GM19452 (cell line): Measurements from ENCODE around the gene MYOM1.
A peak's percentile ranks its signal among the peaks of the same experiment; 100 is the strongest.

ENCODE experiments used
- ATAC-seq: cut with Tn5 transposase; IDR thresholded peaks from one replicate; pipeline ENCODE4 v1.9.1; 2021; ENCODE audit not compliant: unreplicated experiment

MYOM1 gene

GRCh38 chr18:3153107-3153704, 66.6 kb downstream of the MYOM1 start:
- ATAC-seq = peak; percentile 87

- ATAC-seq = no peak
These were observed 67.5 kb downstream of the MYOM1 start for GRCh38 chr18:3152294-3152693.

GRCh38 chr18:3151399-3152264, 68.1 kb downstream of the MYOM1 start:
- ATAC-seq = no peak

- ATAC-seq = no peak
These were observed 69.1 kb downstream of the MYOM1 start for GRCh38 chr18:3150688-3151087.

- ATAC-seq = no peak
These were observed 69.5 kb downstream of the MYOM1 start for GRCh38 chr18:3150274-3150673.

GRCh38 chr18:3148930-3149535, 70.7 kb downstream of the MYOM1 start:
- ATAC-seq = no peak

GRCh38 chr18:3147935-3148554, 71.7 kb downstream of the MYOM1 start:
- ATAC-seq = no peak

- ATAC-seq = no peak
These were observed 78.7 kb downstream of the MYOM1 start for GRCh38 chr18:3140986-3141639.

GRCh38 chr18:3140342-3140741, 79.4 kb downstream of the MYOM1 start:
- ATAC-seq = no peak

GRCh38 chr18:3139406-3139805, 80.4 kb downstream of the MYOM1 start:
- ATAC-seq = no peak

GRCh38 chr18:3138274-3138975, 81.3 kb downstream of the MYOM1 start:
- no peak for ATAC-seq

GRCh38 chr18:3135536-3135935, 84.2 kb downstream of the MYOM1 start:
- ATAC-seq = no peak

- no peak for ATAC-seq
These were observed 87.1 kb downstream of the MYOM1 start for GRCh38 chr18:3132700-3133099.

GRCh38 chr18:3130344-3130743, 89.4 kb downstream of the MYOM1 start:
- ATAC-seq = no peak

- peak; percentile 82 for ATAC-seq
These were observed 90.5 kb downstream of the MYOM1 start for GRCh38 chr18:3129053-3129864.

- ATAC-seq = no peak
These were observed 93.2 kb downstream of the MYOM1 start for GRCh38 chr18:3126457-3127097.

- no peak for ATAC-seq
These were observed 94.9 kb downstream of the MYOM1 start for GRCh38 chr18:3124822-3125221.

- no peak for ATAC-seq
These were observed 96.9 kb downstream of the MYOM1 start for GRCh38 chr18:3122851-3123250.

- no peak for ATAC-seq
These were observed 98.5 kb downstream of the MYOM1 start for GRCh38 chr18:3121259-3121658.
